IMR-90 (cell line): ENCODE data around the gene PRKCE. TPM values are rescaled to one million over a fixed set of nuclear protein-coding genes. Genes with fewer than 3 reads are reported as not detected.

Experiments used
- ATAC-seq: fragments of 200-7000 bp; cut with Tn5 transposase; 2 replicates; pipeline ENCODE4 v1.9.1; 2020; ENCODE audit warnings: low read depth, mild to moderate bottlenecking, moderate library complexity
- BruUV-seq: library from RNA; stranded (reverse); fragments of 400-500 nt; replicated peaks from 2 replicates; lab custom pipeline; 2021; lab: Mats Ljungman, UMichigan
- CTCF ChIA-PET: fragments of 300-600 bp; formaldehyde crosslinking; extraction: SDS; loops from one replicate; lab custom pipeline; 2021; ENCODE audit warnings: antibody characterized with exemption; lab: Yijun Ruan, JAX
- POLR2A ChIA-PET: fragments of 300-600 bp; sonication (Branson Sonifier 250); formaldehyde crosslinking; loops from one replicate; lab custom pipeline; 2022; ENCODE audit warnings: antibody characterized with exemption; ENCODE audit not compliant: unreplicated experiment; lab: Charles Lee
- DNase-seq: peaks from one replicate; pipeline ENCODE4 v3.0.0; 2013
- H2AFZ ChIP-seq: replicated peaks from 2 replicates; pipeline ENCODE3; 2013; ENCODE audit warnings: low read length, mild to moderate bottlenecking; ENCODE audit not compliant: poor library complexity
- H2AK5ac ChIP-seq: 2 replicates; pipeline ENCODE4 v1.6.1; 2013; ENCODE audit warnings: low read depth, low read length, inconsistent platforms
- H2AK9ac ChIP-seq: replicated peaks from 2 replicates; pipeline ENCODE3; 2013; ENCODE audit warnings: mild to moderate bottlenecking, low read depth, low read length, moderate library complexity; ENCODE audit not compliant: poor library complexity
- H2BK120ac ChIP-seq: 2 replicates; pipeline ENCODE4 v1.6.1; 2013; ENCODE audit warnings: low read depth, low read length, inconsistent platforms
- H2BK15ac ChIP-seq: 3 replicates; pipeline ENCODE4 v1.6.1; 2013; ENCODE audit warnings: low read depth, low read length, inconsistent platforms
- H2BK20ac ChIP-seq: 2 replicates; pipeline ENCODE4 v1.6.1; 2013; ENCODE audit warnings: low read depth, mild to moderate bottlenecking, inconsistent platforms, low read length, moderate library complexity
- H2BK5ac ChIP-seq: 2 replicates; pipeline ENCODE4 v1.6.1; 2013; ENCODE audit warnings: mild to moderate bottlenecking, low read depth, low read length, inconsistent platforms; ENCODE audit not compliant: poor library complexity, severe bottlenecking
- H3K14ac ChIP-seq: replicated peaks from 2 replicates; pipeline ENCODE4 v1.6.1; 2013; ENCODE audit warnings: low read depth, low read length, inconsistent platforms
- H3K18ac ChIP-seq: 2 replicates; pipeline ENCODE4 v1.6.1; 2013; ENCODE audit warnings: low read depth, low read length, control low read depth
- H3K23ac ChIP-seq: 2 replicates; pipeline ENCODE4 v1.6.1; 2013; ENCODE audit warnings: low read depth, low read length, inconsistent platforms
- H3K27ac ChIP-seq: 2 replicates; pipeline ENCODE4 v1.5.1; 2013; ENCODE audit warnings: mild to moderate bottlenecking, control low read depth, low read length; ENCODE audit not compliant: insufficient read depth
- H3K27me3 ChIP-seq: 2 replicates; pipeline ENCODE4 v1.6.1; 2013; ENCODE audit warnings: low read length; ENCODE audit not compliant: control insufficient read depth, insufficient read depth
- H3K36me3 ChIP-seq: 2 replicates; pipeline ENCODE4 v1.6.1; 2013; ENCODE audit warnings: low read length, mixed read lengths; ENCODE audit not compliant: control insufficient read depth, insufficient read depth
- H3K4ac ChIP-seq: 2 replicates; pipeline ENCODE4 v1.6.1; 2013; ENCODE audit warnings: low read depth, low read length, inconsistent platforms
- H3K4me1 ChIP-seq: 2 replicates; pipeline ENCODE4 v1.6.1; 2013; ENCODE audit warnings: low read length, mixed read lengths; ENCODE audit not compliant: control insufficient read depth, insufficient read depth
- H3K4me2 ChIP-seq: 2 replicates; pipeline ENCODE4 v1.6.1; 2013; ENCODE audit warnings: low read depth, mild to moderate bottlenecking, control low read depth, low read length, moderate library complexity
- H3K4me3 ChIP-seq: 2 replicates; pipeline ENCODE4 v1.5.1; 2013; ENCODE audit warnings: low read depth, mild to moderate bottlenecking, control low read depth, low read length, moderate library complexity; ENCODE audit not compliant: insufficient read depth
- H3K56ac ChIP-seq: 2 replicates; pipeline ENCODE4 v1.6.1; 2013; ENCODE audit warnings: low read length, inconsistent platforms; ENCODE audit not compliant: insufficient read depth; ENCODE audit errors: extremely low read depth
- H3K79me1 ChIP-seq, 2 experiments: 2 replicates each; pipeline ENCODE4 v1.6.1; 2013; ENCODE audit warnings: low read length in 2 of 2, inconsistent platforms in 1 of 2, low read depth in 1 of 2
- H3K9ac ChIP-seq: 2 replicates; pipeline ENCODE4 v1.6.1; 2013; ENCODE audit warnings: low read depth, low read length, control low read depth
- H3K9me1 ChIP-seq: 2 replicates; pipeline ENCODE4 v1.6.1; 2013; ENCODE audit warnings: low read length, inconsistent platforms; ENCODE audit not compliant: insufficient read depth
- H3K9me3 ChIP-seq: 2 replicates; pipeline ENCODE4 v1.6.1; 2013; ENCODE audit warnings: low read length; ENCODE audit not compliant: control insufficient read depth, insufficient read depth
- H4K20me1 ChIP-seq: 2 replicates; pipeline ENCODE4 v1.6.1; 2013; ENCODE audit warnings: low read length, inconsistent platforms; ENCODE audit not compliant: insufficient read depth
- H4K5ac ChIP-seq: 2 replicates; pipeline ENCODE4 v1.6.1; 2013; ENCODE audit warnings: mild to moderate bottlenecking, low read depth, low read length, control low read depth
- H4K8ac ChIP-seq, 2 experiments: 2 replicates each; pipeline ENCODE4 v1.6.1; 2013; ENCODE audit warnings: low read depth in 2 of 2, low read length in 2 of 2, control low read depth in 1 of 2, inconsistent platforms in 1 of 2
- H4K91ac ChIP-seq: 2 replicates; pipeline ENCODE4 v1.6.1; 2013; ENCODE audit warnings: low read depth, low read length, inconsistent platforms; ENCODE audit not compliant: insufficient read depth
- BHLHE40 ChIP-seq: fragments of 150-350 bp; IDR thresholded peaks from 2 replicates; pipeline ENCODE4 v1.6.1; 2016; ENCODE audit warnings: mild to moderate bottlenecking, low read depth, low read length
- CEBPB ChIP-seq: IDR thresholded peaks from 2 replicates; pipeline ENCODE4 v1.6.1; 2012; ENCODE audit warnings: low read depth, low read length, improper control_type of control experiment
- FOS ChIP-seq: fragments of 150-350 bp; IDR thresholded peaks from 2 replicates; pipeline ENCODE4 v1.6.1; 2016; ENCODE audit warnings: low read depth, low read length
- MAFK ChIP-seq: IDR thresholded peaks from 2 replicates; pipeline ENCODE4 v1.6.1; 2012; ENCODE audit warnings: low read depth, low read length, improper control_type of control experiment
- MAZ ChIP-seq: IDR thresholded peaks from 2 replicates; pipeline ENCODE4 v1.6.1; 2012; ENCODE audit warnings: low read depth, mild to moderate bottlenecking, low read length, improper control_type of control experiment, moderate library complexity, borderline replicate concordance
- MXI1 ChIP-seq: IDR thresholded peaks from 2 replicates; pipeline ENCODE4 v1.6.1; 2012; ENCODE audit warnings: low read depth, mild to moderate bottlenecking, low read length, moderate library complexity, borderline replicate concordance
- NFE2L2 ChIP-seq: fragments of 150-350 bp; IDR thresholded peaks from 2 replicates; pipeline ENCODE4 v1.6.1; 2016; ENCODE audit warnings: low read depth, mild to moderate bottlenecking, low read length
- POLR2A ChIP-seq: IDR thresholded peaks from 2 replicates; pipeline ENCODE4 v1.6.1; 2012; ENCODE audit warnings: mild to moderate bottlenecking, low read depth, low read length
- RAD21 ChIP-seq: IDR thresholded peaks from 2 replicates; pipeline ENCODE4 v1.6.1; 2012; ENCODE audit warnings: low read length, improper control_type of control experiment
- RCOR1 ChIP-seq: IDR thresholded peaks from 2 replicates; pipeline ENCODE4 v1.6.1; 2012; ENCODE audit warnings: mild to moderate bottlenecking, low read length, improper control_type of control experiment; ENCODE audit not compliant: insufficient replicate concordance
- WGBS, 2 experiments: methylation state at CpG; one replicate each; pipeline versions ENCODE4 v1.1.5 to v1.1.7; 2013; ENCODE audit warnings: missing lambda C conversion rate in 2 of 2; ENCODE audit not compliant: insufficient read length in 1 of 2; ENCODE audit errors: extremely low coverage in 2 of 2; 5-methylcytosine and 5-hydroxymethylcytosine counted together
- dilution Hi-C: fragments of 300-500 bp; cut with HindIII; formaldehyde crosslinking; loops from one replicate; pipeline ENCODE4 v1.14.3; 2018; ENCODE audit warnings: low sequenced_read_pairs; ENCODE audit not compliant: unreplicated experiment
- in situ Hi-C: fragments of 300-500 bp; cut with MboI; formaldehyde crosslinking; loops from 3 replicates; pipeline ENCODE4 v1.14.3; 2019; ENCODE audit warnings: low sequenced_read_pairs, inconsistent platforms, mixed read lengths
- intact Hi-C: fragments of 100-400 bp; cut with micrococcal nuclease; formaldehyde crosslinking; loops from 2 replicates; pipeline ENCODE4 v1.10.0; 2022
- polyA plus RNA-seq, 3 experiments: library from polyadenylated mRNA; depleted of rRNA; stranded (reverse); fragments of >200 nt; gene quantifications; 2 replicates each; pipeline ENCODE4 v1.2.3, GENCODE V29; 2012; ENCODE audit warnings: low replicate concordance in 1 of 3
- total RNA-seq: library from RNA; depleted of rRNA; stranded (reverse); fragments of >200 nt; gene quantifications from 2 replicates; pipeline ENCODE4 v1.2.3, GENCODE V29; 2012
- TF ChIP-seq, protein P1 (sequence below): fragments of 150-350 bp; IDR thresholded peaks from 2 replicates; pipeline ENCODE4 v1.6.1; 2017; ENCODE audit warnings: mild to moderate bottlenecking, antibody characterized with exemption, low read length, low read depth
- TF ChIP-seq, protein P2 (sequence below): fragments of 150-350 bp; IDR thresholded peaks from 2 replicates; pipeline ENCODE4 v1.6.1; 2016; ENCODE audit warnings: low read depth, mild to moderate bottlenecking, low read length, moderate library complexity, borderline replicate concordance
- TF ChIP-seq, protein P3 (sequence below): conservative IDR thresholded peaks from 2 replicates; pipeline ENCODE4 v1.5.1; 2012; ENCODE audit warnings: mild to moderate bottlenecking, low read depth, low read length, improper control_type of control experiment

The PRKCE gene
- total and polyA plus RNA-seq, 2 of the 4 experiments (the other 2 are of a cell fraction): 8.1 to 32.4 TPM

DNA sequence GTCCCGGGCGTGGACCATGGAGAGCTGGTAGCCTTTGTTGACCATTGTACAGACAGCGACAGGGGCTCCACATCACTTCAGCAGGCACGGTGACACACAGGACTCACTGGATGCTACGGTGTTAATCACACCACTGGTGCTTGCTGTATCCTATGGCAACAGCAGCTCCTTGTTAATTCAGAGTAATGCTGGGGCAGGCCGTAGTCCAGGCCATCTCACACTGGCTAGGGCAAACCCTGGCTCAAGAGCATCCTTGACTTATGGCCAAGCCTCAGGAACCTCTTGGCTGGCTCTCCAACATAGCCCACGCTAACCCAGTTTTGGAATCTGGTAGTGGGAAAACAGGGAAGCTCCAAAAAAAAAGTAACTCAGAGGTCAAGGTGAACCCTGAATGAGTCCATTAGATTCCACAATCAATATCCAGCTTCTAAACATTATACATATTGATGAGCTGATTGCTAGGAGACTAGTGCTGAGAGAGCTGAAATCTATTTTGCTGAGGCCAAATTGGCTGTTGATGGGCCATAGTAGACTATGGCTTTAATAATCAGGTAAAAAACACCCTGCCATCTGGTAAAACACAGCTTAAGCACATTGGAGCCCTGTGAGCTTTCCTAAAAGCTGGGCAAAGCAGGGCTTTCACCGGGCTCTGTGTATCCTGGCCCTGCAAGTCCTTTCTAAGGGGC is 253.6 kb downstream of the PRKCE start:
- H3K79me1 ChIP-seq: peaks cover 0 to 4% of the 10 kb centered on the region in 2 experiments; a peak in 1 of 4 replicates
- no peak overlapping the region for H3K4me3 ChIP-seq
- no peaks in the 10 kb centered on the region for H3K9me3 ChIP-seq
- H3K56ac ChIP-seq: no peak overlapping the region
- no TSS peak for BruUV-seq
- in situ Hi-C loops: no loop called here
- WGBS, 2 experiments: 76% methylated on average over 4 of the region's 8 CpGs; no CpG with 5 or more reads in 1 of the 2 experiments
- TF ChIP-seq FOS: no peak
- no peak for TF ChIP-seq MXI1
- TF ChIP-seq, protein P1, sequence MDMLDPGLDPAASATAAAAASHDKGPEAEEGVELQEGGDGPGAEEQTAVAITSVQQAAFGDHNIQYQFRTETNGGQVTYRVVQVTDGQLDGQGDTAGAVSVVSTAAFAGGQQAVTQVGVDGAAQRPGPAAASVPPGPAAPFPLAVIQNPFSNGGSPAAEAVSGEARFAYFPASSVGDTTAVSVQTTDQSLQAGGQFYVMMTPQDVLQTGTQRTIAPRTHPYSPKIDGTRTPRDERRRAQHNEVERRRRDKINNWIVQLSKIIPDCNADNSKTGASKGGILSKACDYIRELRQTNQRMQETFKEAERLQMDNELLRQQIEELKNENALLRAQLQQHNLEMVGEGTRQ: no peak
- TF ChIP-seq MAFK: no peak
- TF ChIP-seq CEBPB: no peak
- no peak for TF ChIP-seq RAD21
- no peak for TF ChIP-seq BHLHE40
- no peak for TF ChIP-seq NFE2L2
- no peak for TF ChIP-seq RCOR1
- TF ChIP-seq, protein P2, sequence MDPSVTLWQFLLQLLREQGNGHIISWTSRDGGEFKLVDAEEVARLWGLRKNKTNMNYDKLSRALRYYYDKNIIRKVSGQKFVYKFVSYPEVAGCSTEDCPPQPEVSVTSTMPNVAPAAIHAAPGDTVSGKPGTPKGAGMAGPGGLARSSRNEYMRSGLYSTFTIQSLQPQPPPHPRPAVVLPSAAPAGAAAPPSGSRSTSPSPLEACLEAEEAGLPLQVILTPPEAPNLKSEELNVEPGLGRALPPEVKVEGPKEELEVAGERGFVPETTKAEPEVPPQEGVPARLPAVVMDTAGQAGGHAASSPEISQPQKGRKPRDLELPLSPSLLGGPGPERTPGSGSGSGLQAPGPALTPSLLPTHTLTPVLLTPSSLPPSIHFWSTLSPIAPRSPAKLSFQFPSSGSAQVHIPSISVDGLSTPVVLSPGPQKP: no peak
- TF ChIP-seq, protein P3, sequence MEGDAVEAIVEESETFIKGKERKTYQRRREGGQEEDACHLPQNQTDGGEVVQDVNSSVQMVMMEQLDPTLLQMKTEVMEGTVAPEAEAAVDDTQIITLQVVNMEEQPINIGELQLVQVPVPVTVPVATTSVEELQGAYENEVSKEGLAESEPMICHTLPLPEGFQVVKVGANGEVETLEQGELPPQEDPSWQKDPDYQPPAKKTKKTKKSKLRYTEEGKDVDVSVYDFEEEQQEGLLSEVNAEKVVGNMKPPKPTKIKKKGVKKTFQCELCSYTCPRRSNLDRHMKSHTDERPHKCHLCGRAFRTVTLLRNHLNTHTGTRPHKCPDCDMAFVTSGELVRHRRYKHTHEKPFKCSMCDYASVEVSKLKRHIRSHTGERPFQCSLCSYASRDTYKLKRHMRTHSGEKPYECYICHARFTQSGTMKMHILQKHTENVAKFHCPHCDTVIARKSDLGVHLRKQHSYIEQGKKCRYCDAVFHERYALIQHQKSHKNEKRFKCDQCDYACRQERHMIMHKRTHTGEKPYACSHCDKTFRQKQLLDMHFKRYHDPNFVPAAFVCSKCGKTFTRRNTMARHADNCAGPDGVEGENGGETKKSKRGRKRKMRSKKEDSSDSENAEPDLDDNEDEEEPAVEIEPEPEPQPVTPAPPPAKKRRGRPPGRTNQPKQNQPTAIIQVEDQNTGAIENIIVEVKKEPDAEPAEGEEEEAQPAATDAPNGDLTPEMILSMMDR: no peak
- no peak for TF ChIP-seq POLR2A
- TF ChIP-seq MAZ: no peak
- H2AK5ac ChIP-seq: no peak overlapping the region
- no peak overlapping the region for H3K14ac ChIP-seq
- H4K5ac ChIP-seq: no peak overlapping the region
- H2BK20ac ChIP-seq: no peak overlapping the region
- H2AFZ ChIP-seq: no peak overlapping the region
- H3K18ac ChIP-seq: no peak overlapping the region
- no peak overlapping the region for H3K27ac ChIP-seq
- H3K4me2 ChIP-seq: no peak overlapping the region
- H3K27me3 ChIP-seq: no peaks in the 10 kb centered on the region
- H3K23ac ChIP-seq: no peak overlapping the region
- no peak overlapping the region for H2AK9ac ChIP-seq
- no peak overlapping the region for H3K9ac ChIP-seq
- H4K91ac ChIP-seq: no peak overlapping the region
- ATAC-seq: no peak
- H2BK15ac ChIP-seq: no peak overlapping the region
- H4K20me1 ChIP-seq: no peaks in the 10 kb centered on the region
- no peaks in the 10 kb centered on the region for H3K4me1 ChIP-seq
- no peak for DNase-seq
- H4K8ac ChIP-seq: no peak overlapping the region
- no peaks in the 10 kb centered on the region for H3K9me1 ChIP-seq
- intact Hi-C loops: no loop called here
- ChIA-PET POLR2A (no interaction called here), CTCF (no interaction called here)
- no peaks in the 10 kb centered on the region for H3K36me3 ChIP-seq
- no peak overlapping the region for H2BK5ac ChIP-seq
- dilution Hi-C loops: no loop called here
- no peak overlapping the region for H2BK120ac ChIP-seq
- H3K4ac ChIP-seq: no peak overlapping the region
